ENCODE measurements around the gene NDC80. TPM values are rescaled to one million over a fixed set of nuclear protein-coding genes. Genes with fewer than 3 reads are reported as not detected.

Gene NDC80
- total RNA-seq, 1 donor from 2014 or later = 0.26 TPM

GRCh38 chr18:2610549-2610948, 39.2 kb downstream of the NDC80 start:
- TF ChIP-seq, protein P1, sequence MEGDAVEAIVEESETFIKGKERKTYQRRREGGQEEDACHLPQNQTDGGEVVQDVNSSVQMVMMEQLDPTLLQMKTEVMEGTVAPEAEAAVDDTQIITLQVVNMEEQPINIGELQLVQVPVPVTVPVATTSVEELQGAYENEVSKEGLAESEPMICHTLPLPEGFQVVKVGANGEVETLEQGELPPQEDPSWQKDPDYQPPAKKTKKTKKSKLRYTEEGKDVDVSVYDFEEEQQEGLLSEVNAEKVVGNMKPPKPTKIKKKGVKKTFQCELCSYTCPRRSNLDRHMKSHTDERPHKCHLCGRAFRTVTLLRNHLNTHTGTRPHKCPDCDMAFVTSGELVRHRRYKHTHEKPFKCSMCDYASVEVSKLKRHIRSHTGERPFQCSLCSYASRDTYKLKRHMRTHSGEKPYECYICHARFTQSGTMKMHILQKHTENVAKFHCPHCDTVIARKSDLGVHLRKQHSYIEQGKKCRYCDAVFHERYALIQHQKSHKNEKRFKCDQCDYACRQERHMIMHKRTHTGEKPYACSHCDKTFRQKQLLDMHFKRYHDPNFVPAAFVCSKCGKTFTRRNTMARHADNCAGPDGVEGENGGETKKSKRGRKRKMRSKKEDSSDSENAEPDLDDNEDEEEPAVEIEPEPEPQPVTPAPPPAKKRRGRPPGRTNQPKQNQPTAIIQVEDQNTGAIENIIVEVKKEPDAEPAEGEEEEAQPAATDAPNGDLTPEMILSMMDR (IDR thresholded peaks at IDR 0.05; ENCODE audit: insufficient read depth, low read length, severe bottlenecking) = no peak
- peaks cover 3% of the 10 kb centered on the region for H3K36me3 ChIP-seq (ENCODE audit: control insufficient read depth, insufficient read depth, low read length)
- H3K4me3 ChIP-seq (ENCODE audit: low read depth, low read length) = no peak overlapping the region
- no peaks in the 10 kb centered on the region for H3K27me3 ChIP-seq (ENCODE audit: control insufficient read depth, insufficient read depth, low read length)
- FAIRE-seq = no peak
- no peak for DNase-seq (ENCODE audit: low read depth)

GRCh38 chr18:2612996-2613395, 41.6 kb downstream of the NDC80 start:
- peaks cover 3% of the 10 kb centered on the region for H3K36me3 ChIP-seq (ENCODE audit: control insufficient read depth, insufficient read depth, low read length)

GRCh38 chr18:2617401-2617998, 46.1 kb downstream of the NDC80 start:
- FAIRE-seq = no peak
- no peaks in the 10 kb centered on the region for H3K27me3 ChIP-seq (ENCODE audit: control insufficient read depth, insufficient read depth, low read length)
- TF ChIP-seq, protein P1 (IDR thresholded peaks at IDR 0.05; ENCODE audit: insufficient read depth, low read length, severe bottlenecking) = no peak
- no peak overlapping the region for H3K4me3 ChIP-seq (ENCODE audit: low read depth, low read length)
- H3K36me3 ChIP-seq (ENCODE audit: control insufficient read depth, insufficient read depth, low read length) = peaks cover 3% of the 10 kb centered on the region
- DNase-seq (ENCODE audit: low read depth) = no peak

More at GRCh38 chr18:2612996-2613395, 41.6 kb downstream of the NDC80 start:
- no peak for DNase-seq (ENCODE audit: low read depth)
- no peaks in the 10 kb centered on the region for H3K27me3 ChIP-seq (ENCODE audit: control insufficient read depth, insufficient read depth, low read length)
- TF ChIP-seq, protein P1 (IDR thresholded peaks at IDR 0.05; ENCODE audit: insufficient read depth, low read length, severe bottlenecking) = no peak
- FAIRE-seq = no peak
- H3K4me3 ChIP-seq (ENCODE audit: low read depth, low read length) = no peak overlapping the region

DNA sequence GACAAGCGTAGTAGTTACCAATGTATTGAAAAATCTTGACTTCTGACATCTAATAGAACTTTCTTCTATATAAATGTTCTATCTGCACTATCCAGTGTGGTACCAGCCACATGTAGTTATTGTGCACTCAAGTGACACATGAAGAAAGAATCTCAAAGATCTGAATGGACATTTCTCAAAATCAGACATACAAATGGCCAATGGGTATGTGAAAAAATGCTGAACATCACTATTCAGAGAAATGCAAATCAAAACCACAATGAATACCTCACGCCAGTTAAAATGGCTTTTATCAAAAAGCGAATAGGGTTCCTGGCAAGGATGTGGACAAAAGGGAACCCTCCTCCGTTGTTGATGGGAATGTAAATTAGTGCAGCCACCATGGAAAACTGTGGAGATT, 46.7 kb downstream of the NDC80 start:
- H3K27me3 ChIP-seq (ENCODE audit: control insufficient read depth, insufficient read depth, low read length) = no peaks in the 10 kb centered on the region
- FAIRE-seq = no peak

DNA sequence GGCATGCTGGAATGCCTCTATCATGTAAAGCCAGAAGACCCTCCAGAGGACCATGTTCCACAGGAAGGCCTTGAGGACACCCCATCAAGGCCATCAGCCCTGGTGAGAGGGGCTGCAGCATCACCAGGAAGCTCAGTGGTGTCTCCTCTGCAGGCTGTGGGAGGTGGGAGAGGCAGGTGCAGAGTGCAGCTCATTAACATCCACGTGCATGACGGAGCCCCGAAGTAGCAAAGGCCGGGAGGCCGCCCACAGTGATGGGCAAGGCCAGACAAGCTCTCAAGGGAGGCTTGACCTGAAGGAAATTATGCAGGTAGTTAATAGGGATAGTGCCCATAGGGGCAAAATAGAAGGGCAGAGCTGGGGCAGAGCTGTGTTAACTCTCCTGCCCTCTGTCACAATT, 53.9 kb downstream of the NDC80 start:
- Histone ChIP-seq H3K36me3 (ENCODE audit: control insufficient read depth, insufficient read depth, low read length) (no peaks in the 10 kb centered on the region), H3K4me3 (ENCODE audit: low read depth, low read length) (no peak overlapping the region), H3K27me3 (ENCODE audit: control insufficient read depth, insufficient read depth, low read length) (no peaks in the 10 kb centered on the region)
- TF ChIP-seq, protein P1 (IDR thresholded peaks at IDR 0.05; ENCODE audit: insufficient read depth, low read length, severe bottlenecking) = no peak
- no peak for DNase-seq (ENCODE audit: low read depth)
- no peak for FAIRE-seq

More for the DNA sequence above, 46.7 kb downstream of the NDC80 start:
- no peak for DNase-seq (ENCODE audit: low read depth)
- Histone ChIP-seq H3K4me3 (ENCODE audit: low read depth, low read length) (no peak overlapping the region), H3K36me3 (ENCODE audit: control insufficient read depth, insufficient read depth, low read length) (peaks cover 3% of the 10 kb centered on the region)
- TF ChIP-seq, protein P1 (IDR thresholded peaks at IDR 0.05; ENCODE audit: insufficient read depth, low read length, severe bottlenecking) = no peak

DNA sequence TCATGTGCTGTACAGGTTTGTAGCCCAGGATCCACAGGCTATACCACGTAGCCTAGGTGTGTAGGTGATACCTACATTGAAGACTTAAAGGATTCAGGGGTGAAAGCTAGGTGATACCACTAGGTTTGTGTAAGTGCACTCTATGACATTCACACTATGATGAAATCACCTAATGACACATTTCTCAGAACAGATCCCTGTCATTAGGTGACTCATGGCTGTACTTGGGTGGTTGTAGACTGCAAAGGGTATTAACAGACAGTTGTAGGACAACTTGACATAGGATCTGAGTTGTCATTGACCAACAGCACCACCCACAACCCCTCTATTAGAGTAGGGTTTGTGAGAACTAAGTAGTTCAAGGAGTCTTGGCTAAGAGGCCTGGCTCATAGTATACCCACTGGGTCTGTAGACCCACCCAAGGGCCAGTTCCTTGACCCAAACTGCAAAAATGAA, 56.5 kb downstream of the NDC80 start:
- Histone ChIP-seq H3K4me3 (ENCODE audit: low read depth, low read length) (no peak overlapping the region), H3K36me3 (ENCODE audit: control insufficient read depth, insufficient read depth, low read length) (no peaks in the 10 kb centered on the region), H3K27me3 (ENCODE audit: control insufficient read depth, insufficient read depth, low read length) (no peaks in the 10 kb centered on the region)
- FAIRE-seq (no peak), DNase-seq (ENCODE audit: low read depth) (peak; percentile 91)
- TF ChIP-seq, protein P1 (IDR thresholded peaks at IDR 0.05; ENCODE audit: insufficient read depth, low read length, severe bottlenecking) = no peak
